Smooth muscle cell of trachea (primary cell): ENCODE results near the gene OGFOD3. TPM values are rescaled to one million over a fixed set of nuclear protein-coding genes. Genes with fewer than 3 reads are reported as not detected.

ENCODE experiments used
- total RNA-seq: library from RNA; depleted of rRNA; stranded (reverse); fragments of >200 nt; gene quantifications from 2 replicates; pipeline ENCODE4 v1.2.1, GENCODE V29; 2014

The OGFOD3 gene, protein sequence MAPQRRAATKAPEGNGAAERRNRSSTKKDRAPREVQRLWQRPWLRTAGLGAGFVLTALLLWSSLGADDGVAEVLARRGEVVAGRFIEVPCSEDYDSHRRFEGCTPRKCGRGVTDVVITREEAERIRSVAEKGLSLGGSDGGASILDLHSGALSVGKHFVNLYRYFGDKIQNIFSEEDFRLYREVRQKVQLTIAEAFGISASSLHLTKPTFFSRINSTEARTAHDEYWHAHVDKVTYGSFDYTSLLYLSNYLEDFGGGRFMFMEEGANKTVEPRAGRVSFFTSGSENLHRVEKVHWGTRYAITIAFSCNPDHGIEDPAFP
- 36.2 and 64.2 TPM in 2 replicates for total RNA-seq

DNA sequence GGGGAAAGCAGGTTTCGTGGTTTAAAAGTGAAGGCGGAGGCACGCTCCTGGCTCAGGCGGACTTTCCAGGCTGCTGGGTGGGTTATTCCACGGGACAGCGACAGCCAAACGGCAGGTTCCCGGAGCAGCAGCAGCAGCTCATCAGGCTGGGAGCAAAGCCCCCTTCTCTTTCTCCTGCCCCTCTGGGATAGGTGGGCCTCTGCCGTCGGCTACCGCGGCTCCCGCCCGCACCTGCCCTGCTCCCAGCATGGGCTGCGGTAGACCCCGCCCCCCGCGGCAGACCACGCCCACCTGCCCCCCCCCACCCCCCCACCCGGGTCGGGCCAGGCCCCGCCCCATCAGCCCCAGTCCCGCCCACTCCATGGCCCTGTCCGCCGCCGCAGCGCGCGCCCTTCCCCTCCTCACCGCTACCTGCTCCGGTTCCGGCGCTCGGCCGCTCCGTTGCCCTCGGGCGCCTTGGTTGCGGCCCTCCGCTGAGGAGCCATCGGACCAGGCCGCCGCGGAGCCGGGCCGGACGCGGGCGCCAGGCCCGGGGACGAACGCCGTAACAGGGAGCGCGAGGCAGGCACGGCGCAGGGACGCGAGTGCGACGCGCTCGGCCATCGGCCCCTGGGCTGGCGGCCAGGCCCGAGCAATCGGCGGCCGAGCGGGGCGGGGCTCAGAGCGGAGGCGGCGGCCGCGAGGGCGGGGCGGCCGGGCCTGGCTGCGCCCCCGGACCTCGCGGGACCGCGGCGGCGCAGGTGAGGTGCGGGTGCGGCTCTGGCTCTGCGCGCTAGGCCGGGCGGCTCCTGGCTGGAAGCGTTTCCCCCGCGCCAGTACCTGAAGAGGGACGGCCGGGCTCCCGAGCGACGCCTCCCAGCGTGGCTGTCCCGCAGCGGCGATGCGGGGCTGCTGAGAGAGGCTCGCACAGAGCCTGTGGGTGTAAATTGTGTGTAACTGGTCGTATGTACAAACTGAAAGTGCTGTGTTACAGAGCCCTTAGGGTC is at the start of gene OGFOD3, which contains the start of gene HEXD:
OGFOD3 (minus strand) TSS at position 586 of the 986 bp plus-strand sequence; CDS start at position 485, 101 bp downstream.
HEXD (plus strand) TSS at position 347 of the 986 bp plus-strand sequence. CDS start 1,453 bp downstream, outside the sequence.

DNA sequence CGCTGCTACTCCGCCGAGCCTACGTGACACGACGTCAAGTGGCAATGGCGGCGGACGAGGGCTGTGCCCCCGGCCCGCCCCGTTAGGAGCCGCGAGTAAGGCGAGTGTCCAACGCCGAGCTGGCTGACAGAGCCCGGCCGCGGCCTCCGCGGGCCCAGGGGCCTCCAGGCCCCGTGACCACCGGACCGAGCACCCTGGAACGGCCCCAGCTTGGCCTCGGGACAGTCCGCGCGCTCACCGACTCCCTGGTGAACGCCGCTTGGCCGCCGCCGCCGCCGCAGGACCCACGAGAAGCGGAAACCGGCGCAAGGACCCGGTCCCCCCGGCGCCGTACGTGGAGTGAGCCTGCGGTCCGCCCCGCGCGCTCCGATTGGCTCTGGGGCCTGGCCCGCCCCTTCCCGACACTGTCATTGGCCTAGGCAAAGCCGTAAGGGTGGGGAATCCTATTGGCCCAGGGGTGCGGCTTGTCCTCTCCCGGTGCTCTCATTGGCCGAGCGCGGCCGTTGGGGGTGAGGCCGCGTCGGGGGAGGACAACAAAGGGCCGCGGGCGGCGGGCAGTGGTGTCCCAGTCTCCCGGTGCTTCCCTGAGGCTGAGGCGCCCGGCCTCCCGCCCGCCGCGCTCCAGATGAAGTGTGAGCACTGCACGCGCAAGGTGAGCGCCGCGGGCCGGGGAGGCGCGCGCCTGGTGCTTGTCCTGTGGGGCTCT is 39.9 kb upstream of the OGFOD3 start, which contains the start of gene NARF:
NARF (plus strand) TSS at position 563 of the 706 bp plus-strand sequence; CDS start at position 626, 63 bp downstream.

DNA sequence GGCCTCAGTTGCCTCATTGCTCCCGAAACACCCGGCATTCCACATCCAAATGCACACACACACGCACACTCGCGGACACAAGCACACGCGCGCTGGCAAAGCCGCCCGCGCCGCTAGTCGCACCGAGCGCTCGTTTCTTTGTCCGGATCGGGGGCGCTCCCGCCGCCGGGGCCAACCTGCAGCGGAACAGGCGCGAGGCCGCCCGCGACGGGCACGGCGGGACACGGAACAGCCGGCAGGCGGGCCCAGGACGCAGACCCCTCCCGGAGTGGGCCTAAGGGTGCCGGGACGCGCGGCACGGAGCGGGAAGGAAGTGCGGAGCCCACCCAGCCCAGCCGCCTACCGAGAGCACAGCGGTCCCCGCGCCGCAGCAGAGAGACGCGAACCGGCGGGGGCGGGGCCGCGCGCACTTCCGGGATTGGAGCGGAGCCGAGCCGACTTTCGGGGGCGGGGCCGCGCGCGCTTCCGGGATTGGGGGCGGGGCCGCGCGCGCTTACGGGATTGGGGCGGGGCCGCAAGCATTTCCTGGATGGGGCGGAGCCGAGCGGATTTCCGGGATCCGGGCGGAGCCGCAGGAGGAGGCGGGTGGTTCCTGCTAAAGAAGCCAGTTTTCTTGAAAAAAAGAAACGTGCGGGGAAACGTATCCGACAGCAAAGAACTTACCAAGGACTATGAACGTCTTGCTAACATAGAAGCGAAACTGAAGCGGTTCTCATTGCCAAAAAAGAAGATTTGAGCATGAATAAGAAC is 32.1 kb upstream of the OGFOD3 start, which contains the start of gene CYBC1:
CYBC1 (minus strand) TSS at position 396 of the 750 bp plus-strand sequence. CDS start 1,498 bp downstream, outside the sequence.

DNA sequence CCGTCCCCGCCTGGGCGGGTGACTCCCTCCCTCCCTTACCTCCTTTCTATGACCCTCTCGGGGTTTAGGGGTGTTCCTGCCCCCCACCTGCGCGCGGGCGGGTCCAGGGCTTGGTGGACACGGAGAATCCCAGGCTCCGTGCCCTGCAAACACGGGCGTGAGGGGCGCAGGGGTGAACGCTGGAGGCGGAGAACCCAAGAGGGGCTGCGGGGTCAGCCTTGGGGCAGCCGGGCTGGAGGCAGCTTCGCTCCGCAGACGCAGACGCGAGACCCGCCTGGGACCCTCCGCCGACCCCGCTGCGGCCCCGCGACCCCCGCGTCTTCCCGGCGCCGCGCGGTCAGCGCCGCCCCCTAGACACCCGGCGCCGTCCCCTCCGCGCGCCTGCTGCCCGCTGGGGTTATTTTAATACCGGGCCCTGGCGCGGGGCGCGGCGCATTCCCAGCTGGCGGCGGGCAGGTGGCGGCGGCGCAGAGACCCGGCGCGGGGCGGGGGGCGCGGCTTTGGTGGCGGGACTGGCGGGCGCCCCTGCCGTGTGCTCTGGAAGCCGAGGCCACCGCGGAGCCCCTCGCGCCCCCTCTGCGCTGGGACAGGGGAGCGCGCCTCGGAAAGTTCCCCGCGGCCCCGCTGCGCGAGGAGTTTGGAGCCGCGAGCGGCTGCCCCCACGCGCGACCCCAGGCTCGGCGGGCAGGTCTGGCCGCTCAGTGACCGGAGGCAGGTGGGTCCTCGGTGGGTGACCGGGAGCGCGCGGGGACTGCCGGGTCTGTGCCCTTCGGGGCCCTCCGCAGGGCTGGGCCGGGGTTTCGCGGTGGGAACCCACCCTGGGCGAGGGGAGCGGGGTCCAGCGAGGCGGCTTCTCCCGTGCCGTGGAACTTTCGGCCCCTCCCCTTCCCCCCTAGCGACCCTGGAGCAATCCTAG is 46.8 kb downstream of the OGFOD3 start, which contains the start of gene UTS2R:
UTS2R (plus strand) TSS at position 433 of the 916 bp plus-strand sequence. CDS start 2,560 bp downstream, outside the sequence.

DNA sequence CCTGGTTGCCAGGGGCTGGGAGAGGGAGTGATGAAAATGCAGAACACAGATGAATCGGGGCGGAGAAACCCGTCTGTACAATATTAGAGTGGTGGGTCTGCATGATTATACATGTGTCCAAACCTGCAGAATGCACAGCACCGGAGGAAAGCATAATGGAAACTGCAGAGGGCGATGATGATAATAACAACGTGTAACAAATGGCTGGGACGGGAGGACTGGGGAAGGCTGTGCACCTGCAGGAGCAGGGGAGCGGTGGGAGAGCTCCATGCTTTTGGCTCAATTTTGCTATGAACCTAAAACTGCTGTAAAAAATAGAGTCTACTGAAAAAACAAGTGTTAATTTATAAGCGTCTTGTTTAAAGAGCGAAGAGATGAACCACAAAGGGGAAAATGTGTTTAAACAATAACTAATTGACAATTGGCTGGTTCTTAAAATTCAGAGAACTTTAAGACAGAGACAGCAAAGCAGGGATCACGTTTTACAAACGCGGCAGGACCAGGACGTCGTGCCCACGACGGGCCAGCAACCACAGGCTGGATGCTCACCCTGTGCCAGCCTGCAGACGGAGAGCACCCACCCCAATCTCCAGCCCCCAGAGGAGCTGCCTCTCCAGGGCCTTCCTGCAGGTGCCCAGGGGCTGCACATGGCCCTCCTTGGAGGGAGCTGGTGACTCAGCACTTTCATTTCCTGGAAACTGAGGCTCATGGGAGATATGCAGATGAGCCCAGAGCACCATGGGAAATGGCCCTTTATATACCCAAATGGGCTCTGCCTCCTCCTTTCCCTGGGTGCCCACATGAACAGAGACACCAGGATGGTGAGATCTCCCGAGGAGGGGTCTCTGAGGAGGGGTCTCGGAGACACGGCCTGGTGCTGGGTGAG is 59.7 kb downstream of the OGFOD3 start, which contains the start of gene TEX19:
TEX19 (plus strand) TSS at position 783 of the 886 bp plus-strand sequence. CDS start 2,904 bp downstream, outside the sequence.

Other genes starting within 250 kb of the OGFOD3 start
- gene CCDC57, start 205.7 kb downstream of the OGFOD3 start, total RNA-seq, result 12.6 and 16.0 TPM in 2 replicates
- 80.3 and 222 TPM in 2 replicates for gene SLC16A3, start 189.5 kb downstream of the OGFOD3 start, total RNA-seq
- 60.9 and 70.6 TPM in 2 replicates for gene CSNK1D, start 144.9 kb downstream of the OGFOD3 start, total RNA-seq
- gene CD7, start 101.0 kb downstream of the OGFOD3 start, total RNA-seq, result 0.66 and 1.3 TPM in 2 replicates
- 39.7 and 198 TPM in 2 replicates for gene SECTM1, start 84.8 kb downstream of the OGFOD3 start, total RNA-seq
- gene TEX19, start 59.3 kb downstream of the OGFOD3 start, total RNA-seq, result not detected in 2 replicates
- gene UTS2R, start 46.8 kb downstream of the OGFOD3 start, total RNA-seq, result 0.15 TPM in 1 of 2 replicates, not detected in the other
- gene HEXD, start 239 bp downstream of the OGFOD3 start, total RNA-seq, result 13.2 and 16.9 TPM in 2 replicates
- 87.3 and 108 TPM in 2 replicates for gene CYBC1, start 32.2 kb upstream of the OGFOD3 start, total RNA-seq
- gene NARF, start 40.2 kb upstream of the OGFOD3 start, total RNA-seq, result 33.1 and 39.1 TPM in 2 replicates
- 24.4 and 46.1 TPM in 2 replicates for gene FOXK2, start 101.1 kb upstream of the OGFOD3 start, total RNA-seq
- gene WDR45B, start 229.9 kb upstream of the OGFOD3 start, total RNA-seq, result 51.3 and 58.1 TPM in 2 replicates